PC-9 (cell line): ENCODE measurements around the gene MED16. TPM values are rescaled to one million over a fixed set of nuclear protein-coding genes. Genes with fewer than 3 reads are reported as not detected.

ENCODE experiments used
- BruUV-seq: library from RNA; stranded (reverse); fragments of 400-500 nt; replicated peaks from 2 replicates; lab custom pipeline; 2021; lab: Mats Ljungman, UMichigan
- CTCF ChIA-PET: fragments of 300-600 bp; sonication (Branson Sonifier 250); formaldehyde crosslinking; loops from one replicate; lab custom pipeline; 2022; ENCODE audit warnings: antibody characterized with exemption; lab: Charles Lee
- POLR2A ChIA-PET: fragments of 300-600 bp; sonication (Branson Sonifier 250); formaldehyde crosslinking; loops from one replicate; lab custom pipeline; 2022; ENCODE audit warnings: antibody characterized with exemption; ENCODE audit not compliant: unreplicated experiment; lab: Charles Lee
- DNase-seq, 2 experiments: peaks; one replicate each; pipeline versions ENCODE4 v3.0.0 to v3.0.0-alpha.2; 2015 to 2022; ENCODE audit warnings: mixed read lengths in 1 of 2
- H2AFZ ChIP-seq: fragments of 200-600 bp; sonication (generic); 2 replicates; pipeline ENCODE4 v1.8.1; 2017; ENCODE audit warnings: antibody characterized with exemption
- H3F3A ChIP-seq: fragments of 200-600 bp; sonication (generic); 2 replicates; pipeline ENCODE4 v1.8.1; 2017; ENCODE audit warnings: antibody characterized with exemption, mild to moderate bottlenecking, low read depth; ENCODE audit not compliant: insufficient read depth
- H3K27ac ChIP-seq: fragments of 200-600 bp; sonication (generic); 2 replicates; pipeline ENCODE4 v1.6.1; 2016; ENCODE audit warnings: mixed run types
- H3K27me3 ChIP-seq: fragments of 200-600 bp; sonication (generic); 2 replicates; pipeline ENCODE4 v1.6.1; 2016; ENCODE audit warnings: low read depth, mixed run types; ENCODE audit not compliant: insufficient read depth
- H3K36me3 ChIP-seq: fragments of 200-600 bp; sonication (generic); 2 replicates; pipeline ENCODE4 v1.6.1; 2016; ENCODE audit warnings: low read depth, mixed run types
- H3K4me1 ChIP-seq: fragments of 200-600 bp; sonication (generic); replicated peaks from 2 replicates; pipeline ENCODE4 v1.6.1; 2016; ENCODE audit warnings: mixed run types; ENCODE audit not compliant: insufficient read depth
- H3K4me2 ChIP-seq: fragments of 200-600 bp; sonication (generic); 2 replicates; pipeline ENCODE4 v1.6.1; 2017; ENCODE audit warnings: mixed run types
- H3K4me3 ChIP-seq: fragments of 200-600 bp; sonication (generic); 2 replicates; pipeline ENCODE4 v1.6.1; 2016; ENCODE audit warnings: mixed run types
- H3K79me2 ChIP-seq: fragments of 200-600 bp; sonication (generic); 2 replicates; pipeline ENCODE4 v1.6.1; 2017; ENCODE audit warnings: low read depth, mixed run types
- H3K9me2 ChIP-seq: fragments of 200-600 bp; sonication (generic); 2 replicates; pipeline ENCODE4 v1.8.1; 2017; ENCODE audit warnings: mild to moderate bottlenecking; ENCODE audit not compliant: insufficient read depth
- H3K9me3 ChIP-seq: fragments of 200-600 bp; sonication (generic); 2 replicates; pipeline ENCODE4 v1.8.1; 2016; ENCODE audit warnings: low read depth; ENCODE audit not compliant: insufficient read depth
- H4K20me1 ChIP-seq: fragments of 200-600 bp; sonication (generic); 2 replicates; pipeline ENCODE4 v1.8.1; 2017; ENCODE audit not compliant: insufficient read depth
- EZH2 ChIP-seq: fragments of 200-600 bp; sonication (generic); IDR thresholded peaks from 2 replicates; pipeline ENCODE4 v1.8.0; 2017; ENCODE audit warnings: antibody characterized with exemption, low read depth
- intact Hi-C: fragments of 100-400 bp; cut with micrococcal nuclease; formaldehyde crosslinking; loops from one replicate; pipeline ENCODE4 v1.10.0; 2022; ENCODE audit not compliant: unreplicated experiment
- total RNA-seq: library from RNA; stranded (reverse); gene quantifications from 2 replicates; pipeline ENCODE4 v1.2.3, GENCODE V29; 2021
- TF ChIP-seq, protein P1 (sequence below): fragments of 200-600 bp; sonication (generic); conservative IDR thresholded peaks from 2 replicates; pipeline ENCODE4 v1.6.1; 2017; ENCODE audit warnings: mixed run types, antibody characterized with exemption, mild to moderate bottlenecking, moderate library complexity

Gene MED16
- total RNA-seq, 1 experiment from 2014 or later, result 54.7 TPM

DNA sequence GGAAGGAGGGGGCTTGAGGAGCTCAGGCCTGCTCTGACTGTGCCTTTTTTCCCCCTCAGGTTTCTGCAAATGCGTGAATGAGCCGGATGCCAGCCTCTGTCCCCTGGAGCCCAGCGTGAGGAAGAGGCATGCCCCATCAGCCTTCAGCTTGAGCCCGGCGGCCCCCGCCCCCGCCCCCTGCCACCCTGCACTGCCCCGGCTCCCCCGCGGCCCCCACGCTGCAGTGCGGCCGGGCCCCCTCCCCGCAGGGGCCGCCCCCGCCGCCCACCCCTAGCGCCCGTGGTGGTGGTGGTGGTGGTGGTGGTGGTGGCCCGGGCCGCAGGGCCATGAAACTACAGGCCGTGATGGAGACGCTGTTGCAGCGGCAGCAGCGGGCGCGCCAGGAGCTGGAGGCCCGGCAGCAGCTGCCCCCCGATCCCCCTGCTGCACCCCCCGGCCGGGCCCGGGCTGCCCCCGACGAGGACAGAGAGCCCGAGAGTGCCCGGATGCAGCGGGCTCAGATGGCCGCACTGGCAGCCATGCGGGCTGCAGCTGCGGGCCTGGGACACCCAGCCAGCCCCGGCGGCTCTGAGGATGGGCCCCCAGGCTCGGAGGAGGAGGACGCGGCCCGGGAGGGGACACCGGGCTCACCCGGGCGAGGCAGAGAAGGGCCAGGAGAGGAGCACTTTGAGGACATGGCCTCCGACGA lies 36.4 kb upstream of the MED16 start:
- H3K27ac ChIP-seq, result no peak overlapping the region
- no peaks in the 10 kb centered on the region for H3K9me3 ChIP-seq
- H3K27me3 ChIP-seq, result no peaks in the 10 kb centered on the region
- TF ChIP-seq, protein P1, sequence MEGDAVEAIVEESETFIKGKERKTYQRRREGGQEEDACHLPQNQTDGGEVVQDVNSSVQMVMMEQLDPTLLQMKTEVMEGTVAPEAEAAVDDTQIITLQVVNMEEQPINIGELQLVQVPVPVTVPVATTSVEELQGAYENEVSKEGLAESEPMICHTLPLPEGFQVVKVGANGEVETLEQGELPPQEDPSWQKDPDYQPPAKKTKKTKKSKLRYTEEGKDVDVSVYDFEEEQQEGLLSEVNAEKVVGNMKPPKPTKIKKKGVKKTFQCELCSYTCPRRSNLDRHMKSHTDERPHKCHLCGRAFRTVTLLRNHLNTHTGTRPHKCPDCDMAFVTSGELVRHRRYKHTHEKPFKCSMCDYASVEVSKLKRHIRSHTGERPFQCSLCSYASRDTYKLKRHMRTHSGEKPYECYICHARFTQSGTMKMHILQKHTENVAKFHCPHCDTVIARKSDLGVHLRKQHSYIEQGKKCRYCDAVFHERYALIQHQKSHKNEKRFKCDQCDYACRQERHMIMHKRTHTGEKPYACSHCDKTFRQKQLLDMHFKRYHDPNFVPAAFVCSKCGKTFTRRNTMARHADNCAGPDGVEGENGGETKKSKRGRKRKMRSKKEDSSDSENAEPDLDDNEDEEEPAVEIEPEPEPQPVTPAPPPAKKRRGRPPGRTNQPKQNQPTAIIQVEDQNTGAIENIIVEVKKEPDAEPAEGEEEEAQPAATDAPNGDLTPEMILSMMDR, result no peak
- TF ChIP-seq EZH2, result no peak
- no peak for DNase-seq
- H3K79me2 ChIP-seq, result no peaks in the 10 kb centered on the region
- no peaks in the 10 kb centered on the region for H3K36me3 ChIP-seq
- no peak overlapping the region for H3K4me3 ChIP-seq
- intact Hi-C loops, result loop anchor here (10.0 kb wide), 2 partner anchors 265 to 355 kb away; partner anchors contain the start of genes BSG and RNF126
- no peaks in the 10 kb centered on the region; the same call in 1 of the 2 replicates for H3F3A ChIP-seq
- BruUV-seq, result no TSS peak
- CTCF ChIA-PET, result interaction anchor here (0.6 kb wide), 1 partner anchor 40 kb away, joined by 6 read pairs; no protein-coding TSS in a partner anchor
- no peaks in the 10 kb centered on the region; the same call in 1 of the 2 replicates for H3K4me1 ChIP-seq
- H2AFZ ChIP-seq, result no peak overlapping the region
- POLR2A ChIA-PET, result no interaction called here
- no peaks in the 10 kb centered on the region; the same call in 1 of the 2 replicates for H4K20me1 ChIP-seq
- H3K9me2 ChIP-seq, result no peaks in the 10 kb centered on the region
- H3K4me2 ChIP-seq, result no peak overlapping the region

DNA sequence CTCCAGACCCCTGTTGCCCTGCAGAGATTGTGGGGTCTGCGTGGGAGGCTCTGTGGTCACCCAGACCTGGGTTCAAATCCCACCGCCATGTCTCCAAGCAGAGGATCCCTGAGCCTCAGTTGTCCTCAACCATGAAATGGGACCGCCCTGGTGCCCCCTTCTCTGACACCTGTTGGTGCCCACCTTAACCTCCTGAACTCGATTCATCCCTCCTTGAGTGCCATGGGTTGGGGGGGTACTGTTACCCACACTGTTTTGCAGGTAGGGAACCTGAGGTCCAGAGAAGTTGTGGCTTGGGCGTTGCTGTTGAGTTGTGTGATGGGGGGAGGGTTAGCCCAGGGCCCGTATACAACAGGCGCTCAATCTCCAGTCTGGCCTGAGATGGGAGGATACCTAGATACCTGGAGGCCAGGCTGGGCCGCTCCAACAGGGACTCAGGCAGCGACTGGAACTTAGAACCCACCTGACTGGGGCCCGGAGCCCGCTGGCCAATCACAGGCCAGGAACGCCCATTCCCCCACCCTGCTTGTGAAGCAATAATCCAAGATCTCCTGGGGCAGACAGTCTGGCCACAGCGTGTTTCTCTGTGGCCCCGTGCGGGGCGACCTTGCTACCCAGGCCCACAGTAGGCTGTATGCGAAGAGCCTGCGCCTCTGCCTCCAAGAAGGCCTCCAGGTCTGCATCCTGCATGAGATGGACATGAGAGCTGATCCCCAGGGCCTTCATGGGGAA lies 35.6 kb upstream of the MED16 start:
- intact Hi-C loops, result loop anchor here (10.0 kb wide), 2 partner anchors 264 to 354 kb away; partner anchors contain the start of genes BSG and RNF126
- BruUV-seq, result no TSS peak

More for the DNA sequence above, 35.6 kb upstream of the MED16 start:
- no peak for DNase-seq
- peaks cover 4% of the 10 kb centered on the region; the same call in 1 of the 2 replicates for H3F3A ChIP-seq
- H3K79me2 ChIP-seq, result no peaks in the 10 kb centered on the region
- no peaks in the 10 kb centered on the region for H3K27me3 ChIP-seq
- ChIA-PET CTCF (interaction anchor here (0.6 kb wide), 1 partner anchor 41 kb away, joined by 6 read pairs; no protein-coding TSS in a partner anchor), POLR2A (no interaction called here)
- H3K9me2 ChIP-seq, result no peaks in the 10 kb centered on the region
- no peak overlapping the region for H3K4me3 ChIP-seq
- H3K4me2 ChIP-seq, result no peak overlapping the region
- H2AFZ ChIP-seq, result no peak overlapping the region
- no peaks in the 10 kb centered on the region; the same call in 1 of the 2 replicates for H4K20me1 ChIP-seq
- H3K27ac ChIP-seq, result no peak overlapping the region
- H3K9me3 ChIP-seq, result no peaks in the 10 kb centered on the region
- TF ChIP-seq, protein P1, result no peak
- TF ChIP-seq EZH2, result no peak
- no peaks in the 10 kb centered on the region for H3K36me3 ChIP-seq
- H3K4me1 ChIP-seq, result no peaks in the 10 kb centered on the region; the same call in 1 of the 2 replicates
